Tibial artery (tissue), 4 donors: ENCODE results near the gene CNOT4.

Experiments used
- DNase-seq, 2 donors: peaks; one replicate each; pipeline ENCODE4 v3.0.0-alpha.2; 2019
- H3K27ac ChIP-seq, 2 donors: fragments of 200-600 bp; sonication (generic) in 1 of 2; 1 replicate in 1 of 2; 2 replicates in 1 of 2; pipeline ENCODE4 v1.5.1; 2018 to 2019; ENCODE audit warnings: mild to moderate bottlenecking in 1 of 2
- H3K27me3 ChIP-seq, 2 donors: fragments of 200-600 bp; sonication (generic) in 1 of 2; one replicate each; pipeline versions ENCODE4 v1.5.1 to v1.6.0; 2016 to 2019
- H3K36me3 ChIP-seq, 3 donors: fragments of 200-600 bp; sonication (generic) in 2 of 3; one replicate each; pipeline ENCODE4 v1.5.1; 2016 to 2019; ENCODE audit warnings: mild to moderate bottlenecking in 2 of 3
- H3K4me1 ChIP-seq, 4 donors: fragments of 200-600 bp; sonication (generic) in 2 of 4; 1 replicate in 3 of 4; 2 replicates in 1 of 4; pipeline ENCODE4 v1.5.1; 2016 to 2019
- H3K4me3 ChIP-seq, 2 donors: fragments of 200-600 bp; sonication (generic) in 1 of 2; 1 replicate in 1 of 2; 2 replicates in 1 of 2; pipeline ENCODE4 v1.5.1; 2018 to 2019; ENCODE audit warnings: mild to moderate bottlenecking in 2 of 2
- H3K9me3 ChIP-seq, 3 donors: fragments of 200-600 bp; sonication (generic) in 1 of 3; one replicate each; pipeline ENCODE4 v1.5.1; 2016 to 2019
- intact Hi-C: fragments of 100-400 bp; cut with DNase I; formaldehyde crosslinking; loops from one replicate; pipeline ENCODE4 v1.15.0; 2023; ENCODE audit warnings: low total_unique reads
- TF ChIP-seq, protein P1 (sequence below), 2 experiments: fragments of 200-600 bp in 1 of 2; fragments of 450-650 bp in 1 of 2; IDR thresholded peaks; one replicate each; pipeline ENCODE4 v1.5.1; 2017 to 2019; ENCODE audit warnings: antibody characterized with exemption in 2 of 2, mild to moderate bottlenecking in 1 of 2, moderate library complexity in 1 of 2

The CNOT4 gene

DNA sequence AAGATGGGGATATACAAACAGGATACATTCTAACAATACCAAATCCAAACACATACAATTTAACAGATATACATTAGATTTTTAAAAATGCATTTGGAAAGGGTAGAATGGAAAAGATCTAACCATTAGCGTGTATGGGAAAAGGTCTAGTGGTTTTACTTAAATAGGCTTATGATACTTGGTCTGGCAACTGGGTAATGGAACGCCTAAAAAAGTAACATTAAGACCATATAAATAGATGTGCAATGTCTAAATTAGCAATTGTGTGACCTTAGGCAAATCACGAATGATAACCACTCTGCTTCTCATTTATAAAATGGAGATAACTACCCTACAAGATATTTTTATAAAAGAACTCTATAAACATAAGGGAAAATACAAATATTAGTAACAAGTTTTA, 135.2 kb downstream of the CNOT4 start:
- Histone ChIP-seq H3K27me3 (no peaks in the 10 kb centered on the region), H3K36me3 (no peaks in the 10 kb centered on the region), H3K4me3 (no peak overlapping the region), H3K9me3 (no peaks in the 10 kb centered on the region), H3K27ac (no peak overlapping the region), H3K4me1 (no peaks in the 10 kb centered on the region)
- intact Hi-C loops = no loop called here
- TF ChIP-seq, protein P1, sequence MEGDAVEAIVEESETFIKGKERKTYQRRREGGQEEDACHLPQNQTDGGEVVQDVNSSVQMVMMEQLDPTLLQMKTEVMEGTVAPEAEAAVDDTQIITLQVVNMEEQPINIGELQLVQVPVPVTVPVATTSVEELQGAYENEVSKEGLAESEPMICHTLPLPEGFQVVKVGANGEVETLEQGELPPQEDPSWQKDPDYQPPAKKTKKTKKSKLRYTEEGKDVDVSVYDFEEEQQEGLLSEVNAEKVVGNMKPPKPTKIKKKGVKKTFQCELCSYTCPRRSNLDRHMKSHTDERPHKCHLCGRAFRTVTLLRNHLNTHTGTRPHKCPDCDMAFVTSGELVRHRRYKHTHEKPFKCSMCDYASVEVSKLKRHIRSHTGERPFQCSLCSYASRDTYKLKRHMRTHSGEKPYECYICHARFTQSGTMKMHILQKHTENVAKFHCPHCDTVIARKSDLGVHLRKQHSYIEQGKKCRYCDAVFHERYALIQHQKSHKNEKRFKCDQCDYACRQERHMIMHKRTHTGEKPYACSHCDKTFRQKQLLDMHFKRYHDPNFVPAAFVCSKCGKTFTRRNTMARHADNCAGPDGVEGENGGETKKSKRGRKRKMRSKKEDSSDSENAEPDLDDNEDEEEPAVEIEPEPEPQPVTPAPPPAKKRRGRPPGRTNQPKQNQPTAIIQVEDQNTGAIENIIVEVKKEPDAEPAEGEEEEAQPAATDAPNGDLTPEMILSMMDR (IDR thresholded peaks at IDR 0.05) = no peak
- no peak for DNase-seq

DNA sequence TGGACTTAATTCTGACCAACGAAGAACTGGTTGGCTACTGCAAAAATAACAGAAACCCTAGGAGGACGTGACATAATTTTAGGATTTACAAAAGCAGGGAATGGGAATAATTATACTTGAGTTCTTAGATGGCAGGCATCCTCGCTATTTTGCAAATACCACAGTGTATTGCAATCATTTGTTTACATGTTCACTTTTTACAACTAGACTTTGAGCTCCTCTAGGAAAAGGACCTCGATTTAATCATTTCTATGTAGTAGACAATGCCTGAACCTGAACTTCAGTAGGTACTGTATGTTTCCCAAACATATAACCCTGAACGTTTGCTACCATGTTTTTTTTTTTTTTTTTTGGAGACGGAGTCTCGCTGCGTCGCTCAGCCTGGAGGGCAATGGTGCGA, 137.7 kb downstream of the CNOT4 start:
- Histone ChIP-seq H3K36me3 (no peaks in the 10 kb centered on the region), H3K4me3 (no peak overlapping the region), H3K27ac (no peak overlapping the region), H3K4me1 (no peaks in the 10 kb centered on the region), H3K27me3 (no peaks in the 10 kb centered on the region), H3K9me3 (no peaks in the 10 kb centered on the region)
- TF ChIP-seq, protein P1 (IDR thresholded peaks at IDR 0.05) = no peak
- DNase-seq = no peak
- intact Hi-C loops = no loop called here

DNA sequence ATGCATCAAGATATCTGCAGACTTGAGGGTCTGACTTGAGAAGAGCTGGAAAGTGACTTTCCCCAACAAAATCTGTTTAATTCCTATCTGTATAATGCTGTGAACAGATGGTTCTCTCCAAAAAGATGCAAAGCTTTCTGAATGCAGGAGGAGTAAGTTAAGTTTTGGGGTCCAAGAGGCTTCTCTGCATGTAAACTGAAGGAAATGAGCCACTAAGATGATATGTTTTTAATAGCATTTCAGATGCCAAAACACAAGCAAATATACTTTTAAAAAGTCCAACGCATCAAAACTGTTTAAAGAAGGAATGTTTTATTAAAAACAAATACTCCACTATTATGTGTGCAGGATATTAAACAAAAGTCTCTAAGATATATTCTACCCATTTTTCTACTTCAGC, 139.2 kb downstream of the CNOT4 start:
- TF ChIP-seq, protein P1 (IDR thresholded peaks at IDR 0.05) = no peak

DNA sequence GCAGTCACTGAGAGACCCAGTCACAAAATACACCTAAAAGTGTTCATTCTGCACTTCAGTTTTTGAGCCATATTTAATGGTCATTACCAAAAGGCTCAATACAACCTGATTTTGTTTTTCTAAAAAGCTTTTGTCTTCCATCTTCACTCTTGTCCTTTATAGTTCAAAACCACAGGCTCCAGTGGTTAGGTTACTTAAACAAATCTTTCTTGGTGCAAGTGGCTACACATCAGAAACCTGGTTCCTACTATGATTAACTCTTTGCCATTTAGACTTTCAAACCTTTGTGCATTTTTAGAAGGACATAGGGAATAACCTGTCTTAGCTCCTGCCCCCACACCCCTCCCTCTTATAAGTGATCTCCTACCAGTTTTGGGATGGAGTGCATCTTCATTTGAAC, 140.5 kb downstream of the CNOT4 start:
- intact Hi-C loops = no loop called here
- no peak overlapping the region for H3K27ac ChIP-seq

More for the DNA sequence above, 139.2 kb downstream of the CNOT4 start:
- no peak overlapping the region for H3K4me3 ChIP-seq
- no peaks in the 10 kb centered on the region for H3K4me1 ChIP-seq
- H3K9me3 ChIP-seq = no peaks in the 10 kb centered on the region
- no peak overlapping the region for H3K27ac ChIP-seq
- DNase-seq = no peak
- H3K27me3 ChIP-seq = no peaks in the 10 kb centered on the region
- intact Hi-C loops = no loop called here
- H3K36me3 ChIP-seq = no peaks in the 10 kb centered on the region

DNA sequence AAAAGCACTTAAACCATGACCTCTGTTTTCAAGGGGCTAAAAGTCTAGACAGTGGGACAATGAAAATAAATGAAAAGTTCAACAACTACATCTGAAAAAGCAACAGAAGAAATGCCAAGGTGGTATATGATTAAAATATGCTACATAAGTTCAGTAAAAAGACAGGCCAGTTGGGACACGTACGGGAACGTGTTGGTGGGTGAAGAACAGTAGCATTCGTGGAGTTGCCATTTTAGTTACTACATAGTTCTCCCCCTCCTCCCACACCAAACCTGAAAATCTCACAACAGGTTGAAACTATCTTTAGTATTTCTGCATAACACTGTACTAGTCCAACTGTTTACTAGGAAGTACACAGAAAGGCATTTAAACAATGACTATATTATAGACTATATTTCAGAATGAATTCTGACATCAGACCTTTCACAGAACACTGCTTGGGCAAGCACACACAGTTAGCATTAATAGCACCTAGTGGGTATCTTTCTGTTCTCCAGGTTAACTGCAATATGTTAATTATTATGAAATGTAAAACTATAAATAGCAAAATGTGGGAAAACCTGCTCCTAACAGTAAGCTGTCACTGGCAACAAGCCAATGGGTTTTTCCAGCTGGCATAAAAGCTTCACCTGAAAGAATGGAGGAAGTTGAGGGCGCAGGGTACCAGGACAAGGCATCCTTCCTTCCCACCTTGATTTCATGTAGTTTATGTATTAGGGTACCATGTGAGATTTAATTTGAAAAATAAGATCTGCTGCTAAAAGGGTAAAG, 141.3 kb downstream of the CNOT4 start:
- intact Hi-C loops = no loop called here
- Histone ChIP-seq H3K9me3 (no peaks in the 10 kb centered on the region), H3K4me1 (no peaks in the 10 kb centered on the region), H3K27me3 (no peaks in the 10 kb centered on the region), H3K27ac (no peak overlapping the region), H3K4me3 (no peak overlapping the region), H3K36me3 (peaks cover 0 to 3% (median 0%) of the 10 kb centered on the region in 3 donors)
- DNase-seq = no peak
- TF ChIP-seq, protein P1 (IDR thresholded peaks at IDR 0.05) = no peak

More for the DNA sequence above, 140.5 kb downstream of the CNOT4 start:
- H3K4me3 ChIP-seq = no peak overlapping the region
- no peaks in the 10 kb centered on the region for H3K4me1 ChIP-seq
- TF ChIP-seq, protein P1 (IDR thresholded peaks at IDR 0.05) = no peak
- H3K36me3 ChIP-seq = no peaks in the 10 kb centered on the region
- DNase-seq = no peak
- H3K27me3 ChIP-seq = no peaks in the 10 kb centered on the region
- H3K9me3 ChIP-seq = no peaks in the 10 kb centered on the region
